ENCODE data around the gene AMBP.

DNA sequence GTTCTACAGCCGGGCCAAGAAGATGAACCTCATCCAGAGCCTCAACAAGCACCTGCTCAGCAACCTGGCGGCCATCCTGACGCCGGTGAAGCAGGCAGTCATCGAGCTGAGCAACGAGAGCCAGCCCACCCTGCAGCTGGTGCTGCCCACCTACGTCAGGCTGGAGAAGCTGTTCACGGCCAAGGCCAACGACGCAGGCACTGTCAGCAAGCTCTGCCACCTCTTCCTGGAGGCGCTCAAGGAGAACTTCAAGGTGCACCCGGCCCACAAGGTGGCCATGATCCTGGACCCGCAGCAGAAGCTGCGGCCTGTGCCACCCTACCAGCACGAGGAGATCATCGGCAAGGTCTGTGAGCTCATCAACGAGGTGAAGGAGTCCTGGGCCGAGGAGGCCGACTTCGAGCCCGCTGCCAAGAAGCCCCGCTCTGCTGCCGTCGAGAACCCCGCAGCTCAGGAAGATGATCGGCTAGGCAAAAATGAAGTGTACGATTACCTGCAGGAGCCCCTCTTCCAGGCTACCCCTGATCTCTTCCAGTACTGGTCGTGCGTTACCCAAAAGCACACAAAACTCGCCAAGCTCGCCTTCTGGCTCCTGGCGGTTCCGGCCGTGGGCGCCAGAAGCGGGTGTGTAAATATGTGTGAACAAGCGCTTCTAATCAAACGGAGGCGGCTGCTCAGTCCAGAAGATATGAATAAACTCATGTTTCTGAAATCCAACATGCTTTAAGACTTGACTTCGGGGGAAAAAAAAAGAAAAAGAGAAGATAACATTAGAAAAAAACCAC lies 28.5 kb downstream of the AMBP start:
- TF ChIP-seq POLR2A (IDR thresholded peaks at IDR 0.05; ENCODE audit: low read depth) (no peak), EP300 (IDR thresholded peaks at IDR 0.05) (no peak), POLR2AphosphoS5 (IDR thresholded peaks at IDR 0.05) (no peak)
- TF ChIP-seq, protein P1, sequence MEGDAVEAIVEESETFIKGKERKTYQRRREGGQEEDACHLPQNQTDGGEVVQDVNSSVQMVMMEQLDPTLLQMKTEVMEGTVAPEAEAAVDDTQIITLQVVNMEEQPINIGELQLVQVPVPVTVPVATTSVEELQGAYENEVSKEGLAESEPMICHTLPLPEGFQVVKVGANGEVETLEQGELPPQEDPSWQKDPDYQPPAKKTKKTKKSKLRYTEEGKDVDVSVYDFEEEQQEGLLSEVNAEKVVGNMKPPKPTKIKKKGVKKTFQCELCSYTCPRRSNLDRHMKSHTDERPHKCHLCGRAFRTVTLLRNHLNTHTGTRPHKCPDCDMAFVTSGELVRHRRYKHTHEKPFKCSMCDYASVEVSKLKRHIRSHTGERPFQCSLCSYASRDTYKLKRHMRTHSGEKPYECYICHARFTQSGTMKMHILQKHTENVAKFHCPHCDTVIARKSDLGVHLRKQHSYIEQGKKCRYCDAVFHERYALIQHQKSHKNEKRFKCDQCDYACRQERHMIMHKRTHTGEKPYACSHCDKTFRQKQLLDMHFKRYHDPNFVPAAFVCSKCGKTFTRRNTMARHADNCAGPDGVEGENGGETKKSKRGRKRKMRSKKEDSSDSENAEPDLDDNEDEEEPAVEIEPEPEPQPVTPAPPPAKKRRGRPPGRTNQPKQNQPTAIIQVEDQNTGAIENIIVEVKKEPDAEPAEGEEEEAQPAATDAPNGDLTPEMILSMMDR (IDR thresholded peaks at IDR 0.05): no peak

Data from esophagus muscularis mucosa (tissue), 4 donors.